ENCODE data around the gene SYNPR. TPM values are rescaled to one million over a fixed set of nuclear protein-coding genes. Genes with fewer than 3 reads are reported as not detected.

Gene SYNPR
- total RNA-seq, 2 experiments from 2014 or later: not detected

- CTCF ChIA-PET (ENCODE audit: unreplicated experiment): no interaction called here
- Histone ChIP-seq H3K4me1 (ENCODE audit: insufficient read depth, low read length, poor library complexity, severe bottlenecking) (no peaks in the 10 kb centered on the region), H3K36me3 (ENCODE audit: insufficient read depth, low read length) (no peaks in the 10 kb centered on the region), H4K20me1 (ENCODE audit: insufficient read depth, low read length) (no peaks in the 10 kb centered on the region), H3K9me3 (ENCODE audit: low read length) (no peaks in the 10 kb centered on the region), H3K27ac (ENCODE audit: low read depth, low read length, poor library complexity, severe bottlenecking) (no peak overlapping the region), H2AFZ (ENCODE audit: low read length) (no peak overlapping the region), H3K79me2 (ENCODE audit: insufficient read depth, low read depth, low read length) (no peaks in the 10 kb centered on the region), H3K9me2 (ENCODE audit: insufficient read depth, low read length) (no peaks in the 10 kb centered on the region), H3K4me3 (ENCODE audit: low read depth, low read length, poor library complexity, severe bottlenecking) (no peak overlapping the region), H3K4me2 (ENCODE audit: low read length) (no peak overlapping the region)
- DNase-seq (ENCODE audit: low spot score): no peak
- no TSS peak for BruUV-seq (replicated peaks)
- POLR2A ChIA-PET: interaction anchor here (1.0 to 1.1 kb wide), 3 partner anchors 16 to 26 kb away, joined by 3 read pairs; no protein-coding TSS in a partner anchor
- no peak for TF ChIP-seq CTCF (conservative IDR thresholded peaks at IDR 0.05; ENCODE audit: low read length)
- TF ChIP-seq EZH2phosphoT487 (IDR thresholded peaks at IDR 0.05; ENCODE audit: borderline replicate concordance, low read depth, low read length): no peak
- intact Hi-C loops (cut with micrococcal nuclease; ENCODE audit: unreplicated experiment): no loop called here
Observed at GRCh38 chr3:63413523-63413922, 135.4 kb downstream of the SYNPR start.

- POLR2A ChIA-PET: no interaction called here
- BruUV-seq (replicated peaks): no TSS peak
- no peak overlapping the region for H3K27ac ChIP-seq (ENCODE audit: low read depth, low read length, poor library complexity, severe bottlenecking)
Observed at GRCh38 chr3:63414607-63415006, 136.5 kb downstream of the SYNPR start.

GRCh38 chr3:63429905-63430304 is 151.8 kb downstream of the SYNPR start:
- Histone ChIP-seq H3K4me2 (ENCODE audit: low read length) (no peak overlapping the region), H2AFZ (ENCODE audit: low read length) (no peak overlapping the region), H3K79me2 (ENCODE audit: insufficient read depth, low read depth, low read length) (no peaks in the 10 kb centered on the region), H3K4me3 (ENCODE audit: low read depth, low read length, poor library complexity, severe bottlenecking) (no peak overlapping the region), H3K9me3 (ENCODE audit: low read length) (no peaks in the 10 kb centered on the region), H3K27ac (ENCODE audit: low read depth, low read length, poor library complexity, severe bottlenecking) (no peak overlapping the region), H3K4me1 (ENCODE audit: insufficient read depth, low read length, poor library complexity, severe bottlenecking) (no peaks in the 10 kb centered on the region), H3K36me3 (ENCODE audit: insufficient read depth, low read length) (no peaks in the 10 kb centered on the region), H4K20me1 (ENCODE audit: insufficient read depth, low read length) (no peaks in the 10 kb centered on the region), H3K9me2 (ENCODE audit: insufficient read depth, low read length) (no peaks in the 10 kb centered on the region)
- BruUV-seq (replicated peaks): no TSS peak
- TF ChIP-seq CTCF (conservative IDR thresholded peaks at IDR 0.05; ENCODE audit: low read length) (no peak), EZH2phosphoT487 (IDR thresholded peaks at IDR 0.05; ENCODE audit: borderline replicate concordance, low read depth, low read length) (no peak)
- ChIA-PET POLR2A (no interaction called here), CTCF (ENCODE audit: unreplicated experiment) (no interaction called here)
- intact Hi-C loops (cut with micrococcal nuclease; ENCODE audit: unreplicated experiment): no loop called here
- no peak for DNase-seq (ENCODE audit: low spot score)

More at GRCh38 chr3:63414607-63415006, 136.5 kb downstream of the SYNPR start:
- DNase-seq (ENCODE audit: low spot score): no peak
- H2AFZ ChIP-seq (ENCODE audit: low read length): no peak overlapping the region
- H3K36me3 ChIP-seq (ENCODE audit: insufficient read depth, low read length): no peaks in the 10 kb centered on the region
- no peaks in the 10 kb centered on the region for H3K9me3 ChIP-seq (ENCODE audit: low read length)
- intact Hi-C loops (cut with micrococcal nuclease; ENCODE audit: unreplicated experiment): no loop called here
- H4K20me1 ChIP-seq (ENCODE audit: insufficient read depth, low read length): no peaks in the 10 kb centered on the region
- H3K9me2 ChIP-seq (ENCODE audit: insufficient read depth, low read length): no peaks in the 10 kb centered on the region
- H3K4me2 ChIP-seq (ENCODE audit: low read length): no peak overlapping the region
- TF ChIP-seq CTCF (conservative IDR thresholded peaks at IDR 0.05; ENCODE audit: low read length) (no peak), EZH2phosphoT487 (IDR thresholded peaks at IDR 0.05; ENCODE audit: borderline replicate concordance, low read depth, low read length) (no peak)
- no peaks in the 10 kb centered on the region for H3K4me1 ChIP-seq (ENCODE audit: insufficient read depth, low read length, poor library complexity, severe bottlenecking)
- no peak overlapping the region for H3K4me3 ChIP-seq (ENCODE audit: low read depth, low read length, poor library complexity, severe bottlenecking)
- no peaks in the 10 kb centered on the region for H3K79me2 ChIP-seq (ENCODE audit: insufficient read depth, low read depth, low read length)
- CTCF ChIA-PET (ENCODE audit: unreplicated experiment): no interaction called here

Measured in OCI-LY7 (cell line).